GM23248 (cell line): ENCODE results near the gene LYRM4. TPM values are rescaled to one million over a fixed set of nuclear protein-coding genes. Genes with fewer than 3 reads are reported as not detected.

Source experiments
- DNase-seq: peaks from one replicate; pipeline ENCODE4 v3.0.0-alpha.2; 2015
- H2AFZ ChIP-seq: fragments of 200-600 bp; sonication (generic); 2 replicates; pipeline ENCODE4 v1.6.1; 2016; ENCODE audit warnings: antibody characterized with exemption
- H3F3A ChIP-seq: fragments of 200-600 bp; sonication (generic); 2 replicates; pipeline ENCODE4 v1.6.1; 2016; ENCODE audit warnings: mild to moderate bottlenecking, antibody characterized with exemption, mixed run types; ENCODE audit not compliant: insufficient read depth
- H3K27ac ChIP-seq: fragments of 200-600 bp; sonication (generic); 2 replicates; pipeline ENCODE4 v1.5.1; 2016; ENCODE audit warnings: mild to moderate bottlenecking
- H3K27me3 ChIP-seq: fragments of 200-600 bp; sonication (generic); replicated peaks from 2 replicates; pipeline ENCODE4 v1.6.1; 2016; ENCODE audit warnings: mild to moderate bottlenecking; ENCODE audit not compliant: insufficient read depth
- H3K36me3 ChIP-seq: fragments of 200-600 bp; sonication (generic); 2 replicates; pipeline ENCODE4 v1.6.1; 2016; ENCODE audit warnings: low read depth, mild to moderate bottlenecking
- H3K4me1 ChIP-seq: fragments of 200-600 bp; sonication (generic); 2 replicates; pipeline ENCODE4 v1.6.1; 2016; ENCODE audit warnings: mild to moderate bottlenecking; ENCODE audit not compliant: insufficient read depth
- H3K4me2 ChIP-seq: fragments of 200-600 bp; sonication (generic); one replicate; pipeline ENCODE4 v1.6.1; 2016; ENCODE audit warnings: mild to moderate bottlenecking; ENCODE audit not compliant: unreplicated experiment
- H3K4me3 ChIP-seq: fragments of 200-600 bp; sonication (generic); 2 replicates; pipeline ENCODE4 v1.5.1; 2016; ENCODE audit warnings: mild to moderate bottlenecking
- H3K79me2 ChIP-seq: fragments of 200-600 bp; sonication (generic); 2 replicates; pipeline ENCODE4 v1.6.1; 2016; ENCODE audit warnings: mild to moderate bottlenecking; ENCODE audit not compliant: insufficient read depth
- H3K9ac ChIP-seq: fragments of 200-600 bp; sonication (generic); 2 replicates; pipeline ENCODE4 v1.6.1; 2016; ENCODE audit warnings: mild to moderate bottlenecking
- H3K9me2 ChIP-seq: fragments of 200-600 bp; sonication (generic); 2 replicates; pipeline ENCODE4 v1.6.1; 2016; ENCODE audit warnings: mixed run types, mild to moderate bottlenecking, moderate library complexity; ENCODE audit not compliant: insufficient read depth
- H3K9me3 ChIP-seq: fragments of 200-600 bp; sonication (generic); one replicate; pipeline ENCODE4 v1.6.1; 2017; ENCODE audit warnings: low read depth
- H4K20me1 ChIP-seq: fragments of 200-600 bp; sonication (generic); 2 replicates; pipeline ENCODE4 v1.6.0; 2016; ENCODE audit not compliant: insufficient read depth
- EZH2 ChIP-seq: fragments of 200-600 bp; sonication (generic); IDR thresholded peaks from 2 replicates; pipeline ENCODE4 v1.6.1; 2018; ENCODE audit warnings: antibody characterized with exemption, mild to moderate bottlenecking; ENCODE audit not compliant: insufficient read depth, poor library complexity, severe bottlenecking
- EZH2phosphoT487 ChIP-seq: fragments of 200-600 bp; sonication (generic); IDR thresholded peaks from 2 replicates; pipeline ENCODE4 v1.6.1; 2018; ENCODE audit warnings: antibody characterized with exemption, moderate library complexity, mild to moderate bottlenecking, low read depth; ENCODE audit not compliant: insufficient read depth
- WGBS, 2 experiments: methylation state at CpG; one replicate each; pipeline ENCODE4 v1.1.6; 2015 to 2017; ENCODE audit warnings: low lambda C conversion rate in 2 of 2, low coverage in 1 of 2; ENCODE audit errors: missing lambda C conversion rate in 2 of 2; 5-methylcytosine and 5-hydroxymethylcytosine counted together
- in situ Hi-C: fragments of 300-500 bp; cut with MboI; formaldehyde crosslinking; loops from 2 replicates; pipeline ENCODE4 v1.15.0; 2020
- polyA plus RNA-seq: library from polyadenylated mRNA; unstranded; fragments of >200 nt; fragmentation: Nextera tagmentation; extraction: Ambion mirVana; gene quantifications from 2 replicates; pipeline ENCODE4 v1.2.1, GENCODE V29; 2016
- total RNA-seq: library from RNA; depleted of rRNA; stranded (reverse); fragments of >200 nt; shearing (Covaris generic); gene quantifications from 2 replicates; pipeline ENCODE4 v1.2.3, GENCODE V29; 2014

Gene LYRM4
- total and polyA plus RNA-seq, 2 experiments from 2014 or later, result 27.1 to 28.0 TPM

DNA sequence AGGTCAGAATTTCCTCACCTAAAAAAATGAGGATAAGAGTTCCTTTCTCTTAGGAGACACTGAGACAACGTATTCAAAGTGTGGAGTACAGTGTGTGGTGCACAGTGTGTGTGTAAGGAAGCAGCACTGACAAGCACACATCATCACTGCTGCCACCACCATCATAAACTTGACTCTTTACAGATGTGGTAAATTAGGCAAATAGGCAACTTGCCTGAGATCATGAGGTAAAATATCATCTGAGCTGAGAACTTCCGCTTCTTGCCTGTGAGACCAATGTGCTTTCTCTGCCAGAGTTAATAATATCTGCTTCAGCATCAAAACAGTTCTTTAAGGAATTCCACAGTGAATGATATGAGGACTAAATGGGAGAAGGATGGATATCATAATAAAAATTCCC is 52.7 kb downstream of the LYRM4 start:
- in situ Hi-C loops, result no loop called here
- Histone ChIP-seq H4K20me1 (no peaks in the 10 kb centered on the region; the same call in 1 of the 2 replicates), H3K9ac (no peak overlapping the region), H3K27ac (peak overlapping the region; percentile 36), H3K4me1 (peaks cover 29% of the 10 kb centered on the region), H3K4me2 (peak overlapping the region; percentile 26), H3K9me3 (no peaks in the 10 kb centered on the region), H3F3A (peaks cover 12% of the 10 kb centered on the region; the same call in 1 of the 2 replicates), H3K9me2 (no peaks in the 10 kb centered on the region), H3K79me2 (no peaks in the 10 kb centered on the region), H2AFZ (peak overlapping the region; percentile 45), H3K36me3 (no peaks in the 10 kb centered on the region), H3K4me3 (peak overlapping the region; percentile 7; the same call in 1 of the 2 replicates), H3K27me3 (no peaks in the 10 kb centered on the region)
- WGBS, 2 experiments, result 20 to 21% methylated on average over 2 of the region's 2 CpGs
- TF ChIP-seq EZH2 (no peak), EZH2phosphoT487 (no peak)
- peak; percentile 56 for DNase-seq

DNA sequence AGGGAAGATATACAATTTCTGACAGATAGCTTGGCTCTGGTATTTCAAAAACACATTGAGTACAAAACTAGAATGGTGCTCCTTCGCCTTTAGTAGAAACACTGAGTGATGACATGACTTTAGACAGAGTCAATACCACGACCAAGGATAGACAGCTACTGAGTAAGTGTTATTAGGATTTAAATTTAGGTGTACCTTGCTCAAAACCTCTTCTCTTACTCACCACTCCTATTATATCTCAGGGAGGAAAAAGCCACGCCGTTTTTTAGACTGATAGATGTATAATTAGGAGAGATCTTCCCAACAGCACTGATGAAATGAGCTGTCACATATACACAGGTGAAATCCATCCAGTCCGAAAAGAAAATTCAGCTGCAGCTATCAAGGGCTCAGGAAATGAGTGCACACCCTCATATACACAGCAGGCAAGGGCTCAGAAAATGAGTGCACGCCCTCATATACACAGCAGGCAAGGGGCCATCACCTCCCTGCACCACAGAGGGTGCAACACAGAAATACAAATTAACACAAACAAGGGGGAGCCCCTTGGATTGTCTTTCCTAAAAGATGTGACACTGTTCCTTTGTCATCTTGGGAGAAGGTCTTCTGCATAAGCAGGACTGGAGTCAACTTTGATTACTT is 53.7 kb downstream of the LYRM4 start:
- H3K4me2 ChIP-seq, result no peak overlapping the region
- H3K4me1 ChIP-seq, result peaks cover 29% of the 10 kb centered on the region
- 96 to 99% methylated on average over 6 of the region's 6 CpGs for WGBS, 2 experiments
- no peak for DNase-seq
- in situ Hi-C loops, result no loop called here
- H3K27ac ChIP-seq, result no peak overlapping the region
- no peak for TF ChIP-seq EZH2
- no peak for TF ChIP-seq EZH2phosphoT487
- no peaks in the 10 kb centered on the region for H3K36me3 ChIP-seq
- H4K20me1 ChIP-seq, result no peaks in the 10 kb centered on the region; the same call in 1 of the 2 replicates
- H3K4me3 ChIP-seq, result no peak overlapping the region
- no peaks in the 10 kb centered on the region for H3K79me2 ChIP-seq
- H3K9me3 ChIP-seq, result no peaks in the 10 kb centered on the region
- no peaks in the 10 kb centered on the region for H3K27me3 ChIP-seq
- H3K9me2 ChIP-seq, result no peaks in the 10 kb centered on the region
- no peak overlapping the region for H2AFZ ChIP-seq
- H3F3A ChIP-seq, result peaks cover 12% of the 10 kb centered on the region; the same call in 1 of the 2 replicates
- H3K9ac ChIP-seq, result no peak overlapping the region

DNA sequence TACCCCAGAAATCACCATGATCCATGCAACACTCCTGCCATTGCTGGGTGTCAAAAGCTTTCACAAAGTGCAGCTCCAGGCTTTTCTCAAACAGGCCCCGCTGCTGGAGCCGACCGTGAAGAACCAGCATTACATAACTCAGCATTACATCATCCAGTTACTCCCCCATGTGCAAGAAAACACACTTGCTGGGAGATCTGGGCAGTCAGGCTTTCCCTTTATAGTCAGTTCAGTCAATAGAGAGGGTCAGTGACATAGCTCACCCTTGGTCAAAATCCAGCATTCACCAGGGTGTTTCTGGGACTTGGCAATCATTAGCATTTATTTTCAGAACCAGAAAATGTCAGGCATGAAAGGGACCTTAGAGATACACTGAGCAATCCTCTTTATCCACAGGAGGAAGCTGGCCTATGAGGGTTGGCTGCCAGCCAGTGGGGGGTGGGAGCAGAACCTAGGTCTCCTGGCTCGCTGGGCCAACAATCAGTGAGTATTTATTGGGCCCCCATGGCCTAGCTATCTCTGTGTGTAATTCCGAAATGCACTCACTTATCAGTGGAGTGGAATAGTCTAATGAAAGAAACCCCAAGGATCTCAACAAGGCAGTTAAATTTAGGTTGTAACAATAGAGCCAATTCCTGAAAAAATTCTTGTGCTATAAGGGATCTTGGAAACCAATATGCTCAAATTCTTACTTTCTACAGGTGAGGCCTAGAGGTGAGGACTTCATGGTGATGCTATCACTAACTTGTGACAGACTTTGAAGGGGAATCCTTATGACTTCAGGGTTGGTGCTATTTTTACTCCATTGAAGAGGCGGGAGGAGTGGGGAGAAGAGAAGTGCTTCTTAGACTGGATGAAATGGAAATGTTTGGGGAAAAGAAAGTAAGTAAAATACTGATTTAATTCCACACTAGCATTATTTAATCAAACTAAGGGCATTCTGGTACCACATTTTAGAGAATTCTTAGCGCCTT is 54.6 kb downstream of the LYRM4 start:
- H3K79me2 ChIP-seq, result no peaks in the 10 kb centered on the region
- DNase-seq, result peak; percentile 72
- no peaks in the 10 kb centered on the region for H3K9me3 ChIP-seq
- peak overlapping the region; percentile 64 for H2AFZ ChIP-seq
- H3K4me2 ChIP-seq, result peak overlapping the region; percentile 21
- no peaks in the 10 kb centered on the region; the same call in 1 of the 2 replicates for H4K20me1 ChIP-seq
- H3K9me2 ChIP-seq, result no peaks in the 10 kb centered on the region
- H3F3A ChIP-seq, result peaks cover 12% of the 10 kb centered on the region; the same call in 1 of the 2 replicates
- TF ChIP-seq EZH2phosphoT487 (no peak), EZH2 (no peak)
- in situ Hi-C loops, result no loop called here
- peaks cover 29% of the 10 kb centered on the region for H3K4me1 ChIP-seq
- H3K27ac ChIP-seq, result no peak overlapping the region
- WGBS, 2 experiments, result 57% methylated on average over 7 of the region's 7 CpGs
- H3K9ac ChIP-seq, result peak overlapping the region; percentile 43
- 0 out of 2 replicates have a peak overlapping the region, but pooled peaks have one; percentile 3 for H3K4me3 ChIP-seq
- H3K36me3 ChIP-seq, result no peaks in the 10 kb centered on the region
- H3K27me3 ChIP-seq, result no peaks in the 10 kb centered on the region

DNA sequence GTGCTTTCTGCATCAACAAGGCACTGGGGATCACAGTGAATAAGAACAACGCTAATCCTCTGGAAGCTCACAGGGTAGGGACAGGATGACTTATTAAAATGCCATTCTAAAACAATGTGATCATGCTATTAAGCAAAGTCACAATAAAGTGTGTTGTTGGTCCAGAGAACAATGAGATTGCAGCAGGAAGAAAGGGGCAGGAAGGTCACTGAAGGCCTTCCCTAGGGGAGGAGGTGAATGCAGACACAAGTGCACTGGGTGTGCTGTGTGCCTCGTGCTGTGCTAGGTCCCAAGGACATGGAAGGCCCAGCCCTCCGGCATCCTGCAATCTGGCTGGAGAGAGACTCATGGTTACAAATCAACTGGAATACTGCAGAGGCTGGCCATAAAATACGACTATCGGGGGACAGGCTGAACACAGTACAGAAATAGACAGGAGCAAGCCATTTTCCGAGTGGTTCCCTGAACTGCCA is 55.7 kb downstream of the LYRM4 start:
- in situ Hi-C loops, result no loop called here

More for the DNA sequence above, 55.7 kb downstream of the LYRM4 start:
- Histone ChIP-seq H3F3A (peaks cover 12% of the 10 kb centered on the region; the same call in 1 of the 2 replicates), H3K36me3 (no peaks in the 10 kb centered on the region), H3K9ac (no peak overlapping the region; the same call in 1 of the 2 replicates), H3K4me1 (peaks cover 29% of the 10 kb centered on the region), H3K9me2 (no peaks in the 10 kb centered on the region), H3K27ac (no peak overlapping the region), H3K4me2 (no peak overlapping the region), H3K79me2 (no peaks in the 10 kb centered on the region), H3K9me3 (no peaks in the 10 kb centered on the region), H4K20me1 (no peaks in the 10 kb centered on the region), H3K27me3 (no peaks in the 10 kb centered on the region), H3K4me3 (no peak overlapping the region), H2AFZ (no peak overlapping the region)
- WGBS, 2 experiments, result 58 to 64% methylated on average over 6 of the region's 6 CpGs
- DNase-seq, result peak; percentile 38
- TF ChIP-seq EZH2phosphoT487 (no peak), EZH2 (no peak)
